PFSK-1 (cell line): Measurements from ENCODE around the gene VTCN1.

Source experiments
- FOXP2 ChIP-seq: optimal IDR thresholded peaks from 2 replicates; pipeline ENCODE3; 2011; ENCODE audit warnings: borderline replicate concordance, control low read depth, inconsistent platforms; ENCODE audit not compliant: insufficient read depth; ENCODE audit errors: extremely low read length, extremely low read depth
- POLR2AphosphoS5 ChIP-seq: IDR thresholded peaks from 2 replicates; pipeline ENCODE4 v1.6.1; 2012; ENCODE audit warnings: low read depth, mild to moderate bottlenecking, control low read depth, low read length, moderate library complexity
- SIN3A ChIP-seq: IDR thresholded peaks from 2 replicates; pipeline ENCODE4 v1.6.1; 2012; ENCODE audit warnings: mild to moderate bottlenecking, low read length, moderate library complexity, borderline replicate concordance; ENCODE audit not compliant: insufficient read depth
- TAF1 ChIP-seq: IDR thresholded peaks from 2 replicates; pipeline ENCODE4 v1.6.1; 2012; ENCODE audit warnings: low read length, control low read depth, borderline replicate concordance; ENCODE audit not compliant: insufficient read depth
- TF ChIP-seq, protein P1 (sequence below), 2 experiments: IDR thresholded peaks; 2 replicates each; pipeline versions ENCODE4 v1.6.1 to v1.8.0; 2011 to 2012; ENCODE audit warnings: low read depth in 2 of 2, low read length in 2 of 2, control low read depth in 1 of 2, inconsistent platforms in 1 of 2, mild to moderate bottlenecking in 1 of 2, moderate library complexity in 1 of 2; ENCODE audit not compliant: insufficient read depth in 1 of 2

Gene VTCN1

DNA sequence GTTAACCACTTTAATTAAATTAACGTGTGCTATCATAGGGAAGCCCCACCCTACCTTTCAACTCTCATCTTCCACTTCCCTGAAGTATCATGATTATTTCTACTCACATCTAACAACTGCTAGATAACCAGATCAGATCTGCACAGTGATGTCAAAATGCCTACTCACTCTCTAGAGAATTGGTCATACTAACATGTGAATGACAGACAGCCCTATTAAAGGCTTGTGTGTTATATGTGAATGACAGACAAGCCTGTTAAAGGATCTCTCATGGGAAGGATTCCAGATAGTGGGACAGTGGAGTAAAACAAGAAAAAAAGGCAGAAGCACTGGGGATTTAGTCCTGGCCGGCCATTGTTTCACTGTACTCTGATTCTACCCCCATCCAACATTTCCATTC, 12.6 kb downstream of the VTCN1 start:
- TF ChIP-seq FOXP2 (no peak), SIN3A (no peak), POLR2AphosphoS5 (no peak), TAF1 (no peak)
- TF ChIP-seq, protein P1, sequence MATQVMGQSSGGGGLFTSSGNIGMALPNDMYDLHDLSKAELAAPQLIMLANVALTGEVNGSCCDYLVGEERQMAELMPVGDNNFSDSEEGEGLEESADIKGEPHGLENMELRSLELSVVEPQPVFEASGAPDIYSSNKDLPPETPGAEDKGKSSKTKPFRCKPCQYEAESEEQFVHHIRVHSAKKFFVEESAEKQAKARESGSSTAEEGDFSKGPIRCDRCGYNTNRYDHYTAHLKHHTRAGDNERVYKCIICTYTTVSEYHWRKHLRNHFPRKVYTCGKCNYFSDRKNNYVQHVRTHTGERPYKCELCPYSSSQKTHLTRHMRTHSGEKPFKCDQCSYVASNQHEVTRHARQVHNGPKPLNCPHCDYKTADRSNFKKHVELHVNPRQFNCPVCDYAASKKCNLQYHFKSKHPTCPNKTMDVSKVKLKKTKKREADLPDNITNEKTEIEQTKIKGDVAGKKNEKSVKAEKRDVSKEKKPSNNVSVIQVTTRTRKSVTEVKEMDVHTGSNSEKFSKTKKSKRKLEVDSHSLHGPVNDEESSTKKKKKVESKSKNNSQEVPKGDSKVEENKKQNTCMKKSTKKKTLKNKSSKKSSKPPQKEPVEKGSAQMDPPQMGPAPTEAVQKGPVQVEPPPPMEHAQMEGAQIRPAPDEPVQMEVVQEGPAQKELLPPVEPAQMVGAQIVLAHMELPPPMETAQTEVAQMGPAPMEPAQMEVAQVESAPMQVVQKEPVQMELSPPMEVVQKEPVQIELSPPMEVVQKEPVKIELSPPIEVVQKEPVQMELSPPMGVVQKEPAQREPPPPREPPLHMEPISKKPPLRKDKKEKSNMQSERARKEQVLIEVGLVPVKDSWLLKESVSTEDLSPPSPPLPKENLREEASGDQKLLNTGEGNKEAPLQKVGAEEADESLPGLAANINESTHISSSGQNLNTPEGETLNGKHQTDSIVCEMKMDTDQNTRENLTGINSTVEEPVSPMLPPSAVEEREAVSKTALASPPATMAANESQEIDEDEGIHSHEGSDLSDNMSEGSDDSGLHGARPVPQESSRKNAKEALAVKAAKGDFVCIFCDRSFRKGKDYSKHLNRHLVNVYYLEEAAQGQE (IDR thresholded peaks at IDR 0.05; ENCODE audit: insufficient read depth in 1 of 2, low read depth in 2 of 2, low read length in 2 of 2): no peak

DNA sequence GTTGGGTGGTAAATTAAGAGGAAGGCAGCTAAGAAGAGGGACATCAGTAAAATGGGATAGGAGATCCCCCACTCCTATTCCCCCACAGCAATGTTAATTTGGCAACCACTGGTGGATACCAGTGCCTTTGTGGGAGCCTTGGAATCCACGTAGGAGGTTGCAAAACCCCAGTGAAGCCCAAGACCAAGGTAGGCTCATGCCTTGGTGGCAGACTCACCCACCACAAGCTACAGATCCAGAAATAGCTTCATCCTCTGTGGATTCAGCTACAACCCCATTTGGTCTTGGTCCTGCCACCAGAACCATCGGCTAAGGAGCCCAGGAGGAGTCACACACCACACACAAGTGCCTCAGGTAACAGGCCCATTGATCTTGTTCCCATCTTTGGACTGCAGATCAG, 21.0 kb downstream of the VTCN1 start:
- TF ChIP-seq FOXP2: no peak
- TF ChIP-seq SIN3A: no peak
- no peak for TF ChIP-seq TAF1
- TF ChIP-seq, protein P1 (IDR thresholded peaks at IDR 0.05; ENCODE audit: insufficient read depth in 1 of 2, low read depth in 2 of 2, low read length in 2 of 2): no peak
- TF ChIP-seq POLR2AphosphoS5: no peak

- TF ChIP-seq FOXP2: no peak
- TF ChIP-seq TAF1: no peak
- TF ChIP-seq, protein P1 (IDR thresholded peaks at IDR 0.05; ENCODE audit: insufficient read depth in 1 of 2, low read depth in 2 of 2, low read length in 2 of 2): no peak
- TF ChIP-seq POLR2AphosphoS5: no peak
- no peak for TF ChIP-seq SIN3A
Measured at GRCh38 chr1:117188816-117189437, 21.8 kb downstream of the VTCN1 start.

DNA sequence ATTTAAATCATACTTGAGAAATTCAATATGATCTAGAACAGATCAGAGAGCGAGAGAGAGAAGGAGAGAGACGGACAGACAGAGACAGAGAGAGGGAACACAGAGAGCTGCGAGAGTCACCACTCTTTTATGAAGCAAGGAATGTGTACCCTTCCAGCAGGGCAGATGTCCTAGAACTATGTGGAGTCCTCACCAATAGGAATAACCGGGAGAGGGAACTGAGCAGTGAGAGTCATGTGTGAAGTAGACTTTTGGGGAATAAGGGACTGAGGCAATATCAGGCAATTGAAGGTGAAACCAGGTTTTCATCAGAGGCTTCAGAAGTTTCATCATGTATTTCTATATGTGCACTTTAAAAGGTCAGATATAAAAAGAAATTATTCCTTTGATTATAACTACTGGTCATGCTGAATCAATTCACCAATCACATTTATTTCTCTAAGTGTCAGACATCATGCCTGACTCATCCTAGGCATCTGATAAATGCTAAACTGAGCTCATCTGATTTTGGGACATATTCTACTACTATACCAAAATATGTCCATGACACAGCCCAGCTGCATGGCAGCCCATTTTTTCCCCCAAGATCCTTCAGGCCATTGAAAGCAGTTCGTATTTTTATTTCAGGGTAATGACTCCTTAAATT, 22.4 kb downstream of the VTCN1 start:
- TF ChIP-seq, protein P1 (IDR thresholded peaks at IDR 0.05; ENCODE audit: insufficient read depth in 1 of 2, low read depth in 2 of 2, low read length in 2 of 2): no peak
- TF ChIP-seq FOXP2: no peak
- TF ChIP-seq TAF1: no peak
- no peak for TF ChIP-seq POLR2AphosphoS5
- TF ChIP-seq SIN3A: no peak
